ENCODE data around the gene KCNJ10. TPM values are rescaled to one million over a fixed set of nuclear protein-coding genes. Genes with fewer than 3 reads are reported as not detected.

Gene KCNJ10
- total RNA-seq, 1 donor from 2014 or later = not detected

- H3K27ac Mint-ChIP-seq (ENCODE audit: unreplicated experiment) = no peak overlapping the region
These were observed 20.8 kb upstream of the KCNJ10 start for GRCh38 chr1:160090760-160091159.

GRCh38 chr1:160089883-160090282 lies 19.9 kb upstream of the KCNJ10 start:
- H3K4me1 Mint-ChIP-seq (ENCODE audit: unreplicated experiment) = peaks cover 3% of the 10 kb centered on the region
- H3K4me3 Mint-ChIP-seq (ENCODE audit: unreplicated experiment) = no peak overlapping the region
- TF ChIP-seq CTCF (IDR thresholded peaks at IDR 0.05; ENCODE audit: unreplicated experiment) = no peak
- no peak for DNase-seq (ENCODE audit: low spot score)
- peaks cover 14% of the 10 kb centered on the region for H3K27me3 Mint-ChIP-seq (ENCODE audit: unreplicated experiment)
- H3K36me3 Mint-ChIP-seq (ENCODE audit: low read depth, unreplicated experiment) = peaks cover 3% of the 10 kb centered on the region
- no peaks in the 10 kb centered on the region for H3K9me3 Mint-ChIP-seq (ENCODE audit: unreplicated experiment)
- no peak overlapping the region for H3K27ac Mint-ChIP-seq (ENCODE audit: unreplicated experiment)

More at GRCh38 chr1:160090760-160091159, 20.8 kb upstream of the KCNJ10 start:
- TF ChIP-seq CTCF (IDR thresholded peaks at IDR 0.05; ENCODE audit: unreplicated experiment) = no peak
- Mint-ChIP-seq H3K27me3 (ENCODE audit: unreplicated experiment) (peaks cover 10% of the 10 kb centered on the region), H3K4me3 (ENCODE audit: unreplicated experiment) (no peak overlapping the region), H3K36me3 (ENCODE audit: low read depth, unreplicated experiment) (peaks cover 3% of the 10 kb centered on the region), H3K4me1 (ENCODE audit: unreplicated experiment) (peaks cover 4% of the 10 kb centered on the region), H3K9me3 (ENCODE audit: unreplicated experiment) (no peaks in the 10 kb centered on the region)
- DNase-seq (ENCODE audit: low spot score) = no peak

- H3K9me3 Mint-ChIP-seq (ENCODE audit: unreplicated experiment) = no peaks in the 10 kb centered on the region
- H3K27ac Mint-ChIP-seq (ENCODE audit: unreplicated experiment) = no peak overlapping the region
- H3K27me3 Mint-ChIP-seq (ENCODE audit: unreplicated experiment) = peaks cover 22% of the 10 kb centered on the region
- no peak for DNase-seq (ENCODE audit: low spot score)
- peaks cover 10% of the 10 kb centered on the region for H3K4me1 Mint-ChIP-seq (ENCODE audit: unreplicated experiment)
- no peak for TF ChIP-seq CTCF (IDR thresholded peaks at IDR 0.05; ENCODE audit: unreplicated experiment)
- no peak overlapping the region for H3K4me3 Mint-ChIP-seq (ENCODE audit: unreplicated experiment)
- peaks cover 3% of the 10 kb centered on the region for H3K36me3 Mint-ChIP-seq (ENCODE audit: low read depth, unreplicated experiment)
These were observed 17.2 kb upstream of the KCNJ10 start for GRCh38 chr1:160087118-160087662.

GRCh38 chr1:160086456-160086892 lies 16.5 kb upstream of the KCNJ10 start:
- H3K27ac Mint-ChIP-seq (ENCODE audit: unreplicated experiment) = no peak overlapping the region
- no peaks in the 10 kb centered on the region for H3K9me3 Mint-ChIP-seq (ENCODE audit: unreplicated experiment)
- no peak overlapping the region for H3K4me3 Mint-ChIP-seq (ENCODE audit: unreplicated experiment)
- peaks cover 26% of the 10 kb centered on the region for H3K27me3 Mint-ChIP-seq (ENCODE audit: unreplicated experiment)
- no peak for DNase-seq (ENCODE audit: low spot score)
- no peak for TF ChIP-seq CTCF (IDR thresholded peaks at IDR 0.05; ENCODE audit: unreplicated experiment)
- peaks cover 17% of the 10 kb centered on the region for H3K4me1 Mint-ChIP-seq (ENCODE audit: unreplicated experiment)
- no peaks in the 10 kb centered on the region for H3K36me3 Mint-ChIP-seq (ENCODE audit: low read depth, unreplicated experiment)

GRCh38 chr1:160085686-160086455 lies 15.9 kb upstream of the KCNJ10 start:
- Mint-ChIP-seq H3K9me3 (ENCODE audit: unreplicated experiment) (no peaks in the 10 kb centered on the region), H3K4me3 (ENCODE audit: unreplicated experiment) (no peak overlapping the region), H3K4me1 (ENCODE audit: unreplicated experiment) (peaks cover 17% of the 10 kb centered on the region), H3K27me3 (ENCODE audit: unreplicated experiment) (peaks cover 30% of the 10 kb centered on the region), H3K27ac (ENCODE audit: unreplicated experiment) (no peak overlapping the region), H3K36me3 (ENCODE audit: low read depth, unreplicated experiment) (no peaks in the 10 kb centered on the region)
- peak; percentile 76 for TF ChIP-seq CTCF (IDR thresholded peaks at IDR 0.05; ENCODE audit: unreplicated experiment)
- DNase-seq (ENCODE audit: low spot score) = peak; percentile 88
